SK-N-SH (cell line): ENCODE data around the gene SCAI. TPM values are rescaled to one million over a fixed set of nuclear protein-coding genes. Genes with fewer than 3 reads are reported as not detected.

Experiments
- CTCF ChIA-PET: fragments of 300-600, 350-600 bp; formaldehyde crosslinking; extraction: SDS; loops from one replicate; lab custom pipeline; 2021; lab: Yijun Ruan, JAX
- POLR2A ChIA-PET: fragments of 350-600 bp; sonication (Branson Sonifier 250); formaldehyde crosslinking; extraction: SDS; loops from one replicate; lab custom pipeline; 2020; ENCODE audit warnings: antibody characterized with exemption, inconsistent platforms; lab: Yijun Ruan, JAX
- DNase-seq: peaks from one replicate; pipeline ENCODE4 v3.0.0; 2012
- H2AFZ ChIP-seq: fragments of 200-600 bp; sonication (generic); 2 replicates; pipeline ENCODE4 v1.8.1; 2016; ENCODE audit warnings: antibody characterized with exemption, mild to moderate bottlenecking, low read depth
- H3F3A ChIP-seq: fragments of 200-600 bp; sonication (generic); replicated peaks from 2 replicates; pipeline ENCODE3; 2016; ENCODE audit warnings: antibody characterized with exemption, mild to moderate bottlenecking; ENCODE audit not compliant: insufficient read depth
- H3K27ac ChIP-seq, 2 experiments: fragments of 200-500 bp in 1 of 2; fragments of 200-600 bp in 1 of 2; sonication (Bioruptor generic) in 1 of 2; sonication (generic), shearing (Covaris generic) in 1 of 2; 2 replicates each; pipeline versions ENCODE4 v1.5.1 to v1.6.1; 2014 to 2016; ENCODE audit warnings: low read depth in 2 of 2, inconsistent platforms in 1 of 2, low read length in 1 of 2, mild to moderate bottlenecking in 1 of 2, mixed read lengths in 1 of 2
- H3K27me3 ChIP-seq: fragments of 200-600 bp; sonication (generic), shearing (Covaris generic); 2 replicates; pipeline ENCODE4 v1.6.1; 2016; ENCODE audit warnings: mixed run types; ENCODE audit not compliant: insufficient read depth
- H3K36me3 ChIP-seq, 2 experiments: fragments of 200-500 bp in 1 of 2; fragments of 200-600 bp in 1 of 2; sonication (Bioruptor generic) in 1 of 2; sonication (generic) in 1 of 2; replicated peaks in 1 of 2; 2 replicates each; pipeline versions ENCODE3 to v1.5.1; 2014 to 2016; ENCODE audit warnings: low read length in 1 of 2, mild to moderate bottlenecking in 1 of 2; ENCODE audit not compliant: insufficient read depth in 2 of 2, control insufficient read depth in 1 of 2
- H3K4me1 ChIP-seq, 2 experiments: fragments of 200-500 bp in 1 of 2; fragments of 200-600 bp in 1 of 2; sonication (Bioruptor generic) in 1 of 2; sonication (generic), shearing (Covaris generic) in 1 of 2; 2 replicates each; pipeline versions ENCODE4 v1.5.1 to v1.6.1; 2014 to 2016; ENCODE audit warnings: low read depth in 1 of 2, low read length in 1 of 2, mixed run types in 1 of 2; ENCODE audit not compliant: insufficient read depth in 2 of 2, control insufficient read depth in 1 of 2
- H3K4me2 ChIP-seq: fragments of 200-600 bp; sonication (generic), shearing (Covaris generic); 2 replicates; pipeline ENCODE4 v1.6.1; 2017; ENCODE audit warnings: mixed run types
- H3K4me3 ChIP-seq, 2 experiments: fragments of 200-500 bp in 1 of 2; fragments of 200-600 bp in 1 of 2; sonication (Bioruptor generic) in 1 of 2; sonication (generic), shearing (Covaris generic) in 1 of 2; 2 replicates each; pipeline versions ENCODE4 v1.5.1 to v1.8.1; 2014 to 2016; ENCODE audit warnings: low read depth in 2 of 2, inconsistent platforms in 1 of 2, low read length in 1 of 2, mild to moderate bottlenecking in 1 of 2, mixed read lengths in 1 of 2, moderate library complexity in 1 of 2
- H3K79me2 ChIP-seq: fragments of 200-600 bp; sonication (generic); 2 replicates; pipeline ENCODE4 v1.8.1; 2017; ENCODE audit warnings: mild to moderate bottlenecking; ENCODE audit not compliant: insufficient read depth
- H3K9ac ChIP-seq: fragments of 200-600 bp; sonication (generic); 2 replicates; pipeline ENCODE4 v1.6.1; 2017; ENCODE audit warnings: mixed run types
- H3K9me2 ChIP-seq: fragments of 200-600 bp; sonication (generic); 2 replicates; pipeline ENCODE4 v1.6.1; 2017; ENCODE audit warnings: mixed run types
- H3K9me3 ChIP-seq: fragments of 200-600 bp; sonication (generic); 2 replicates; pipeline ENCODE4 v1.6.1; 2017; ENCODE audit warnings: mixed run types, mild to moderate bottlenecking, moderate library complexity
- H4K20me1 ChIP-seq: fragments of 200-600 bp; sonication (generic); 2 replicates; pipeline ENCODE4 v1.6.1; 2017; ENCODE audit warnings: mild to moderate bottlenecking, mixed run types; ENCODE audit not compliant: insufficient read depth
- CTCF ChIP-seq: fragments of 200-600 bp; sonication (generic); IDR thresholded peaks from 2 replicates; pipeline ENCODE4 v1.6.1; 2017; ENCODE audit warnings: antibody characterized with exemption, mild to moderate bottlenecking, moderate library complexity
- ELF1 ChIP-seq: IDR thresholded peaks from 2 replicates; pipeline ENCODE4 v1.4.0; 2012
- FOSL2 ChIP-seq: IDR thresholded peaks from 2 replicates; pipeline ENCODE4 v1.4.0; 2012; ENCODE audit warnings: low read depth, mild to moderate bottlenecking, moderate library complexity, borderline replicate concordance
- GABPA ChIP-seq: IDR thresholded peaks from 2 replicates; pipeline ENCODE4 v1.4.0; 2012; ENCODE audit warnings: low read depth, mild to moderate bottlenecking
- GATA2 ChIP-seq: sonication (generic); formaldehyde crosslinking; IDR thresholded peaks from 2 replicates; pipeline ENCODE4 v1.5.0; 2020; ENCODE audit warnings: mild to moderate bottlenecking, missing genetic modification reagents
- RFX5 ChIP-seq: IDR thresholded peaks from 2 replicates; pipeline ENCODE4 v1.6.1; 2012; ENCODE audit warnings: mild to moderate bottlenecking, improper control_type of control experiment, low read length
- SIN3A ChIP-seq: IDR thresholded peaks from 2 replicates; pipeline ENCODE4 v1.6.1; 2012; ENCODE audit warnings: low read depth, mild to moderate bottlenecking, low read length, moderate library complexity, borderline replicate concordance
- SMC3 ChIP-seq: IDR thresholded peaks from 2 replicates; pipeline ENCODE4 v1.6.1; 2012; ENCODE audit warnings: low read depth, low read length, improper control_type of control experiment
- TCF12 ChIP-seq: IDR thresholded peaks from 2 replicates; pipeline ENCODE4 v1.4.0; 2012
- YY1 ChIP-seq: IDR thresholded peaks from 2 replicates; pipeline ENCODE4 v1.4.0; 2012; ENCODE audit warnings: low read depth, mild to moderate bottlenecking
- WGBS: methylation state at CpG from one replicate; pipeline ENCODE4 v1.1.6; 2017; ENCODE audit warnings: low lambda C conversion rate; 5-methylcytosine and 5-hydroxymethylcytosine counted together
- polyA plus RNA-seq, 3 experiments: library from polyadenylated mRNA; depleted of rRNA; stranded (reverse); fragments of >200 nt; gene quantifications; 2 replicates each; pipeline ENCODE4 v1.2.3, GENCODE V29; 2012
- TF ChIP-seq, protein P1 (sequence below): fragments of 150-350 bp; IDR thresholded peaks from 2 replicates; pipeline ENCODE4 v1.6.1; 2017; ENCODE audit warnings: antibody characterized with exemption, low read length, low read depth, borderline replicate concordance
- TF ChIP-seq, protein P2 (sequence below): IDR thresholded peaks from 2 replicates; pipeline ENCODE4 v1.4.0; 2012; ENCODE audit warnings: low read depth
- TF ChIP-seq, protein P3 (sequence below): fragments of 150-350 bp; IDR thresholded peaks from 2 replicates; pipeline ENCODE4 v1.6.1; 2016; ENCODE audit warnings: mild to moderate bottlenecking, low read depth, low read length
- TF ChIP-seq, protein P4 (sequence below): IDR thresholded peaks from 2 replicates; pipeline ENCODE4; 2012

SCAI gene
- polyA plus RNA-seq, 1 of the 3 experiments (the other 2 are of a cell fraction): 0.85 TPM

DNA sequence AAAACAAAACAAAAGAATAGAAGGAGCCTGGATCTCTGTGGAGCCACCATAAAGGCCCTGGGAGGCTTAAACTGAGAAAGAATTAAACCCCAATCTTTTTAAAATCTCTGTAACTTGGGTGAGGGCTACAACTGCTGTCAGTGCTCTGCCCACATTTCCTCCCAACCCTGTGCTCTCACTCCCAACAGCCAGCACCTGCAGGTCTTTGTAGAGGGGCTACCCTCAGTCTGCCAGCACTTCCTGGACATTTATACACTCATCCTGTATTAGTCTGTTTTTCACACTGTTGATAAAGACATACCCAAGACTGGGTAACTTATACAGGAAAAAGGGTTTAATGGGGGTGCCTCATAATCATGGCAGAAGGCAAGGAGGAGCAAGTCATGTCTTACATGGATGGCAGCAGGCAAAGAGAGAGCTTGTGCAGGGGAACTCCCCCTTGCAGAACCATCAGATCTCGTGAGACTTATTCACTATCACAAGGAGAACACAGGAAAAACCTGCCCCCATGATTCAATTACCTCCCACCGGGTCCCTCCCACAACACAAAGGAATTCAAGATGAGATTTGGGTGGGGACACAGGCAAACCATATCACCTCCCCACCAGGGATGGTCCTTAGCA lies 47.4 kb downstream of the SCAI start:
- 85% methylated on average over 2 of the region's 2 CpGs for WGBS
- Histone ChIP-seq H3K79me2 (no peaks in the 10 kb centered on the region), H3K4me3 (no peak overlapping the region), H3K4me1 (no peaks in the 10 kb centered on the region), H3K9ac (no peak overlapping the region), H3K36me3 (no peaks in the 10 kb centered on the region), H3K27me3 (no peaks in the 10 kb centered on the region), H3F3A (no peaks in the 10 kb centered on the region), H4K20me1 (no peaks in the 10 kb centered on the region), H3K4me2 (no peak overlapping the region), H3K9me2 (no peaks in the 10 kb centered on the region), H2AFZ (no peak overlapping the region), H3K27ac (no peak overlapping the region), H3K9me3 (no peaks in the 10 kb centered on the region)
- ChIA-PET POLR2A (no interaction called here), CTCF (no interaction called here)
- DNase-seq: no peak
- TF ChIP-seq ELF1: no peak

- DNase-seq: no peak
- Histone ChIP-seq H3K9ac (no peak overlapping the region), H3K4me3 (no peak overlapping the region), H3K36me3 (no peaks in the 10 kb centered on the region), H3K4me2 (no peak overlapping the region), H3K27me3 (no peaks in the 10 kb centered on the region), H3F3A (no peaks in the 10 kb centered on the region), H3K9me3 (no peaks in the 10 kb centered on the region), H3K4me1 (no peaks in the 10 kb centered on the region), H3K27ac (no peak overlapping the region), H3K79me2 (no peaks in the 10 kb centered on the region), H2AFZ (no peak overlapping the region), H3K9me2 (no peaks in the 10 kb centered on the region), H4K20me1 (no peaks in the 10 kb centered on the region)
- ChIA-PET POLR2A (no interaction called here), CTCF (no interaction called here)
- TF ChIP-seq, protein P1, sequence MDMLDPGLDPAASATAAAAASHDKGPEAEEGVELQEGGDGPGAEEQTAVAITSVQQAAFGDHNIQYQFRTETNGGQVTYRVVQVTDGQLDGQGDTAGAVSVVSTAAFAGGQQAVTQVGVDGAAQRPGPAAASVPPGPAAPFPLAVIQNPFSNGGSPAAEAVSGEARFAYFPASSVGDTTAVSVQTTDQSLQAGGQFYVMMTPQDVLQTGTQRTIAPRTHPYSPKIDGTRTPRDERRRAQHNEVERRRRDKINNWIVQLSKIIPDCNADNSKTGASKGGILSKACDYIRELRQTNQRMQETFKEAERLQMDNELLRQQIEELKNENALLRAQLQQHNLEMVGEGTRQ: no peak
- TF ChIP-seq SIN3A: no peak
- TF ChIP-seq TCF12: no peak
- no peak for TF ChIP-seq SMC3
- TF ChIP-seq, protein P2, sequence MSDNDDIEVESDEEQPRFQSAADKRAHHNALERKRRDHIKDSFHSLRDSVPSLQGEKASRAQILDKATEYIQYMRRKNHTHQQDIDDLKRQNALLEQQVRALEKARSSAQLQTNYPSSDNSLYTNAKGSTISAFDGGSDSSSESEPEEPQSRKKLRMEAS: no peak
- TF ChIP-seq RFX5: no peak
- TF ChIP-seq, protein P3, sequence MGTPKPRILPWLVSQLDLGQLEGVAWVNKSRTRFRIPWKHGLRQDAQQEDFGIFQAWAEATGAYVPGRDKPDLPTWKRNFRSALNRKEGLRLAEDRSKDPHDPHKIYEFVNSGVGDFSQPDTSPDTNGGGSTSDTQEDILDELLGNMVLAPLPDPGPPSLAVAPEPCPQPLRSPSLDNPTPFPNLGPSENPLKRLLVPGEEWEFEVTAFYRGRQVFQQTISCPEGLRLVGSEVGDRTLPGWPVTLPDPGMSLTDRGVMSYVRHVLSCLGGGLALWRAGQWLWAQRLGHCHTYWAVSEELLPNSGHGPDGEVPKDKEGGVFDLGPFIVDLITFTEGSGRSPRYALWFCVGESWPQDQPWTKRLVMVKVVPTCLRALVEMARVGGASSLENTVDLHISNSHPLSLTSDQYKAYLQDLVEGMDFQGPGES: no peak
- no peak for TF ChIP-seq GATA2 (CRISPR knock-in tag)
- no peak for TF ChIP-seq FOSL2
- no peak for TF ChIP-seq GABPA
- no peak for TF ChIP-seq CTCF
- TF ChIP-seq, protein P4, sequence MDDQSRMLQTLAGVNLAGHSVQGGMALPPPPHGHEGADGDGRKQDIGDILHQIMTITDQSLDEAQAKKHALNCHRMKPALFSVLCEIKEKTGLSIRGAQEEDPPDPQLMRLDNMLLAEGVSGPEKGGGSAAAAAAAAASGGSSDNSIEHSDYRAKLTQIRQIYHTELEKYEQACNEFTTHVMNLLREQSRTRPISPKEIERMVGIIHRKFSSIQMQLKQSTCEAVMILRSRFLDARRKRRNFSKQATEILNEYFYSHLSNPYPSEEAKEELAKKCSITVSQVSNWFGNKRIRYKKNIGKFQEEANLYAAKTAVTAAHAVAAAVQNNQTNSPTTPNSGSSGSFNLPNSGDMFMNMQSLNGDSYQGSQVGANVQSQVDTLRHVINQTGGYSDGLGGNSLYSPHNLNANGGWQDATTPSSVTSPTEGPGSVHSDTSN: no peak
- TF ChIP-seq YY1: no peak
- 81% methylated on average over 3 of the region's 3 CpGs for WGBS
Observed at GRCh38 chr9:125091121-125091520, 52.2 kb downstream of the SCAI start.
